Activated T-cell treated with anti-CD3 and anti-CD28 coated beads, Interleukin-2, amount 50 U/mL, for 4 hours (primary cell): Measurements from ENCODE around the gene PDE4C. TPM values are rescaled to one million over a fixed set of nuclear protein-coding genes. Genes with fewer than 3 reads are reported as not detected.
A peak's percentile ranks its signal among the peaks of the same experiment; 100 is the strongest.

ENCODE experiments used
- ATAC-seq, 2 donors: fragments of 200-7000 bp; cut with Tn5 transposase; one replicate each; pipeline ENCODE4 v1.10.0; 2021
- DNase-seq: peaks from one replicate; pipeline ENCODE4 v3.0.0-alpha.2; 2020
- H3K27me3 Mint-ChIP-seq: one replicate; pipeline ENCODE4 v1.8.0; 2021; ENCODE audit warnings: low read depth, mixed read lengths
- H3K36me3 Mint-ChIP-seq: one replicate; pipeline ENCODE4 v1.8.0; 2022; ENCODE audit warnings: mixed read lengths; ENCODE audit not compliant: insufficient read depth
- H3K4me1 Mint-ChIP-seq: one replicate; pipeline ENCODE4 v1.8.0; 2021; ENCODE audit warnings: low read depth, mixed read lengths
- H3K4me3 Mint-ChIP-seq: one replicate; pipeline ENCODE4 v1.8.0; 2021; ENCODE audit warnings: mild to moderate bottlenecking, moderate library complexity, mixed read lengths
- H3K9me3 Mint-ChIP-seq: one replicate; pipeline ENCODE4 v1.8.0; 2021; ENCODE audit warnings: mixed read lengths
- total RNA-seq, 3 donors: library from RNA; stranded (reverse); gene quantifications; one replicate each; pipeline ENCODE4 v1.2.1, GENCODE V29; 2021

Gene PDE4C
- total RNA-seq, 3 donors from 2014 or later, result not detected

- Mint-ChIP-seq H3K36me3 (peaks cover 3% of the 10 kb centered on the region), H3K27me3 (peaks cover under 1% of the 10 kb centered on the region), H3K9me3 (no peaks in the 10 kb centered on the region), H3K4me1 (peaks cover 23% of the 10 kb centered on the region), H3K4me3 (peak overlapping the region; percentile 90)
- DNase-seq (no peak), ATAC-seq (peak; percentile 12 to 15)
Measured at GRCh38 chr19:18203408-18203862, 22.8 kb downstream of the PDE4C start.

DNA sequence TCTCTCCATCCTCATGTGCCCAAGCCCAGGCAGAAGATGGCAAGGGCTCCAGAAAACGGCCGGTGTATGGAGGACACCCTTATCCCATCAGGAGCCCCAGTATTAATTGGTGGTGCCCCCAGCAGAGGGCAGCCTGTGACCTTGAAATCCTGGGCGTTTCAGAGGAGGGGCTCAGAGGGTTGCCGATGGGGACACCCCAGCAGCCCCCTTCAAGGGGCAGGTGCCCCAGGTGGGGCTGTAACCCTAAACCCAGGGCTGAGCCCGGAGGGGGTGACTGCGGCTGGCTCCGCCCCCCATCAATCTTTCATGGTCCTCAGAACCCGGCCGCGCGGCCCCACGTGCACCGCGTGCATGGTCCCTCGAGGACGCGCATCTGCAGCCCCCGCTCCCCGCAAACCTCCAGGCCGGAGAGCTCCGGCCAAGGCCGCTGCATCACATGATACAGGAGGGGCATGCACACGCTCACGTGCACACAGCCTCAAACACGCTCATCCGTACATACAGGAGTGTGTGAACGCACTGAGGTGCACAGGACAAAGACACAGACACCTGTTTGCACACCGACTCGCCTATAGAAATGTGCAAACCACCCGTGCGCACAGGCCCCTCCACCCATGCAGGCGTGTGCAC lies 23.3 kb downstream of the PDE4C start:
- Mint-ChIP-seq H3K27me3 (no peaks in the 10 kb centered on the region), H3K4me1 (peaks cover 23% of the 10 kb centered on the region), H3K36me3 (peaks cover 7% of the 10 kb centered on the region), H3K4me3 (peak overlapping the region; percentile 90), H3K9me3 (no peaks in the 10 kb centered on the region)
- no peak for DNase-seq
- no peak for ATAC-seq

GRCh38 chr19:18202397-18202777 lies 23.9 kb downstream of the PDE4C start:
- DNase-seq (no peak), ATAC-seq (no peak)
- Mint-ChIP-seq H3K27me3 (no peaks in the 10 kb centered on the region), H3K9me3 (no peaks in the 10 kb centered on the region), H3K36me3 (peaks cover 7% of the 10 kb centered on the region), H3K4me1 (peaks cover 23% of the 10 kb centered on the region), H3K4me3 (peak overlapping the region; percentile 66)

- DNase-seq (no peak), ATAC-seq (no peak)
- no peak overlapping the region for H3K4me3 Mint-ChIP-seq
- H3K4me1 Mint-ChIP-seq, result peaks cover 25% of the 10 kb centered on the region
- H3K9me3 Mint-ChIP-seq, result no peaks in the 10 kb centered on the region
- no peaks in the 10 kb centered on the region for H3K27me3 Mint-ChIP-seq
- peaks cover 7% of the 10 kb centered on the region for H3K36me3 Mint-ChIP-seq
Measured at GRCh38 chr19:18198374-18198773, 27.9 kb downstream of the PDE4C start.

DNA sequence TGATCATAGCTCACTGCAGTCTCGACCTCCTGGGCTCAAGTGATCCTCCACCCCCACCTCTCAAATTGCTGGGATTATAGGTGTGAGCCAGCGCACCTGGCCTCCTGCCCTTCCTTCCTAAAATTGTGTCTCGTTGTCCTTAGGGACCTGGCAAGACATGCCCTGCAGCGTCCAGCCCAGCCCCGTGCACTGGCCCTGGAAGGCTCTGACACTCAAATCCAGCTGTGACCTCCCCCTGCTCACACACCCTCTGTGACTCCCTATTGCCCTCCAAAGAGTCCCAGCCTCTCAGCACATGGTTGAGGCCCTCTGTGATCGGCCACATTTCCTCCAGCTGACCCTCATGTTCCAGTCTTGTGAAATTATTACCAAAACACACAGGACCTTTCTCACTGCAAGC lies 28.3 kb downstream of the PDE4C start:
- ATAC-seq, result no peak
- Mint-ChIP-seq H3K9me3 (no peaks in the 10 kb centered on the region), H3K36me3 (peaks cover 7% of the 10 kb centered on the region), H3K27me3 (no peaks in the 10 kb centered on the region), H3K4me1 (peaks cover 22% of the 10 kb centered on the region), H3K4me3 (no peak overlapping the region)
- no peak for DNase-seq

DNA sequence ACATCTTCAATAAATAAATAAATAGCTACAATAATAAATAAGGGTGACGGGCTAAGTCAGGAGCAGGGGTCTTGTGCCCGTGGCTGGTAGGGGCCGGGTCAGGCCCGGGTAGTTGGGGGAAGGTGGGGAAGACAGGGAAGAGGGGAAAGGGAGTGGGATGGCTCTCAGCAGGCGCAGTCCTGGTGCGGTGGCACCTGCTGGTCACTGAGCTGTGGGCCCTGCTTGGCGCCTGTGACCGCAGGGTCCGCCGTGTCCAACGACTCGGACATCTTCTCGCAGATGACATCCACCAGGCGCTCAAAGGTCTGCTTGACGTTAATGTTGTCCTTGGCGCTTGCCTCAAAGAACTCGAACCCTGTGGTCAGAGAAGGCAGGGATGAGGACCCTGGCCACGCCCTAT lies 28.9 kb downstream of the PDE4C start:
- Mint-ChIP-seq H3K4me3 (no peak overlapping the region), H3K9me3 (no peaks in the 10 kb centered on the region), H3K27me3 (no peaks in the 10 kb centered on the region), H3K36me3 (peaks cover 7% of the 10 kb centered on the region), H3K4me1 (peaks cover 22% of the 10 kb centered on the region)
- DNase-seq, result no peak
- ATAC-seq, result no peak

- DNase-seq (no peak), ATAC-seq (no peak)
- Mint-ChIP-seq H3K9me3 (no peaks in the 10 kb centered on the region), H3K4me1 (peaks cover 23% of the 10 kb centered on the region), H3K4me3 (peak overlapping the region; percentile 37), H3K36me3 (peaks cover 7% of the 10 kb centered on the region), H3K27me3 (no peaks in the 10 kb centered on the region)
Measured at GRCh38 chr19:18196511-18196845, 29.8 kb downstream of the PDE4C start.

- peak overlapping the region; percentile 86 for H3K4me3 Mint-ChIP-seq
- no peaks in the 10 kb centered on the region for H3K9me3 Mint-ChIP-seq
- no peaks in the 10 kb centered on the region for H3K27me3 Mint-ChIP-seq
- ATAC-seq, result no peak
- H3K4me1 Mint-ChIP-seq, result peaks cover 23% of the 10 kb centered on the region
- peaks cover 7% of the 10 kb centered on the region for H3K36me3 Mint-ChIP-seq
- DNase-seq, result no peak
Measured at GRCh38 chr19:18194554-18195238, 31.5 kb downstream of the PDE4C start.

GRCh38 chr19:18194181-18194530 lies 32.1 kb downstream of the PDE4C start:
- Mint-ChIP-seq H3K9me3 (no peaks in the 10 kb centered on the region), H3K4me1 (peaks cover 23% of the 10 kb centered on the region), H3K4me3 (peak overlapping the region; percentile 86), H3K27me3 (no peaks in the 10 kb centered on the region), H3K36me3 (peaks cover 7% of the 10 kb centered on the region)
- ATAC-seq (no peak), DNase-seq (no peak)

DNA sequence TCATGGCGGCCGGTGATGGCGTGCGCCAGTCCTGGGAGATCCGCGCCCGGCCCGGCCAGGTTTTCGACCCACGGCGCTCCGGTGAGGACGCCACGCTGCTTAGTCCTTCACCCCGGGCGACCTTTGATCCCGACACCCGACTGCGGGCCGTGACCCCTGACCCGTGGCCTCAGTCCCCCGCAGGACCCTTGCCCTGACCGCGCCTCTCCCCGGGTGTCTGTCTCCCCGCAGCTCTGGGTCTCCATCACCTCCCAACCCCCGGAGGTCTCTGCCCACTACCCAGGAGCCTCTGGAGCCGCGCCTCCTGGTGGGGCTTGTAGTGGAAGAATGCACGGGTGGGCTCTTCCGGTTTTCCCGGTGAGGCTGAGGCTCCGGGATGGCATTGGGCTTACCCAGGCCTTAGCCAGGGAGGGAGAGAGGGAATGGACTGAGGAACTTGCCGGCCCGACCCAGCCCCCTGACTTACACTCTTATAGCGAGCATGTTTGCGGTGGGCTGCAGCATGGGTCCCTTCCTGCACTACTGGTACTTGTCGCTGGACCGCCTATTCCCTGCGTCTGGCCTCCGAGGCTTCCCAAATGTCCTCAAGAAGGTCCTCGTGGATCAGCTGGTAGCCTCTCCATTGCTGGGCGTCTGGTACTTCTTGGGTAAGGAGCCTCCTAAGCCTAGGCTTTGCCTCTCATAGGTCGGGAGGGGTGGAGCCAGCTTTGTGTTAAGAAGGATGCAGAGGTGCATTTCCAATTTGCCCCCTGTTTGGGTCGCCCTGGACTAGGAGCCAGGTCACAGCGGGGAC lies 32.7 kb downstream of the PDE4C start:
- no peaks in the 10 kb centered on the region for H3K27me3 Mint-ChIP-seq
- peak overlapping the region; percentile 86 for H3K4me3 Mint-ChIP-seq
- peaks cover 23% of the 10 kb centered on the region for H3K4me1 Mint-ChIP-seq
- no peaks in the 10 kb centered on the region for H3K9me3 Mint-ChIP-seq
- no peak for DNase-seq
- ATAC-seq, result peak in 1 of 2 donors; percentile 1
- H3K36me3 Mint-ChIP-seq, result peaks cover 6% of the 10 kb centered on the region

DNA sequence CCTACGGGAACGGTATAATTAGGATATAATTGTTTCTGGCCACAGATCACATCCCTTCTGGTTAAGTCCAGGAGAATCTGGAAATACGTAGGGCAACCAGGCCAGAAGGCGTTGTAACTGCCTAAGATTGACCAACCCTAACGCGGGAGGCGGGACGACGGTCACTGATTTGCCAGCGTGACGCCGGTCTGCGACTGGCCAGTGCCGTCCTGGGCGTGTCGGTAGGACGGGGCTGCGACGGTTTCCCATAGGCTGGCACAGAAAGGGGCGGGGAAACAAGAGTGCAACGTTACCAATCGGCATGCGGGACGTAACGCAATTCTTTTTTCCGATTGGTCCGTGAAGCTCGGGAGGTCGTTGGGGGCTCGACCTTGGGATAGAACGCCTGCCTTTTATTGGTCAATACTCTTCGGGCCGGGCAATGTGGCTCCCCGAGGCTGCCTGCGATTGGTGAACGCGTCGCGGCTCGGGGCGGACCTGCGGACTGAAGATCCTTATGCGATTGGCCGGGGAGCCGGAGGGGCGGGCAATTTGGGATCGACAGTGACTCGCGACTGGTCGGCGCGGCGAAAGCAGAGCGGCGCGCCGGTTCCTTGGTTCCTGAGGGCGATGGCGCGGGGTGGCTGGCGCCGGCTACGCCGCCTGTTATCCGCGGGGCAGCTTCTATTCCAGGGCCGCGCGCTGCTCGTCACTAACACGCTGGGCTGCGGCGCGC lies 33.4 kb downstream of the PDE4C start, which contains the start of gene MPV17L2:
TSS of gene MPV17L2 (plus strand) at position 546 of the 715 bp plus-strand sequence. CDS start at position 610, 64 bp downstream.
- H3K4me3 Mint-ChIP-seq, result peak within 1 kb of the TSS; percentile 86
- H3K36me3 Mint-ChIP-seq, result no peaks in the 10 kb centered on the region
- H3K9me3 Mint-ChIP-seq, result no peaks in the 10 kb centered on the region
- no peaks in the 10 kb centered on the region for H3K27me3 Mint-ChIP-seq
- DNase-seq (peak; percentile 96), ATAC-seq (peak; percentile 93)
- peaks cover 23% of the 10 kb centered on the region for H3K4me1 Mint-ChIP-seq

- ATAC-seq (no peak), DNase-seq (no peak)
- Mint-ChIP-seq H3K36me3 (no peaks in the 10 kb centered on the region), H3K4me1 (peaks cover 23% of the 10 kb centered on the region), H3K4me3 (peak overlapping the region; percentile 86), H3K27me3 (no peaks in the 10 kb centered on the region), H3K9me3 (no peaks in the 10 kb centered on the region)
Measured at GRCh38 chr19:18191640-18192062, 34.6 kb downstream of the PDE4C start.

- Mint-ChIP-seq H3K9me3 (no peaks in the 10 kb centered on the region), H3K27me3 (no peaks in the 10 kb centered on the region), H3K36me3 (no peaks in the 10 kb centered on the region), H3K4me3 (no peak overlapping the region), H3K4me1 (peaks cover 23% of the 10 kb centered on the region)
- ATAC-seq, result no peak
- DNase-seq, result no peak
Measured at GRCh38 chr19:18190278-18190677, 36.0 kb downstream of the PDE4C start.

DNA sequence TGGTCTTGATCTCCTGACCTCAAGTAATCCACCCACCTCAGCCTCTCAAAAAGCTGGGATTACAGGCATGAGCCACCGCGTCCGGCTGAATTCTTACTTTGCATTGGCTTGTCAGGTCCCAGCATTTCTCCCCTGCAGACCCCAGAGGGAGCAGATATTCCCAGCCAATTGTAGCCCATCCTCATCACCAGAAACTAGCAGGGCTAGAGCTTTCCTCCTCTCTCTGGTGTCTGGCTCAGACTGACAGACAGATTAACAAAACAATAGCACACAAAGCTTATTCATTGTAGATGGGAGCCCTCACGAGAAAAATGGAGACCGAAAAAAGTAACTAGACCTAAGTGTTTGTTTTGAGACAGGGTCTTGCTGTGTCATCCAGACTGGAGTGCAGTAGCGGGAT lies 40.7 kb downstream of the PDE4C start:
- H3K4me3 Mint-ChIP-seq, result no peak overlapping the region
- H3K4me1 Mint-ChIP-seq, result no peaks in the 10 kb centered on the region
- ATAC-seq, result no peak
- no peaks in the 10 kb centered on the region for H3K9me3 Mint-ChIP-seq
- H3K27me3 Mint-ChIP-seq, result peaks cover 2% of the 10 kb centered on the region
- H3K36me3 Mint-ChIP-seq, result no peaks in the 10 kb centered on the region
- no peak for DNase-seq
